ENCODE data around the gene ARHGEF3.
"Not testable (repeated sequence)": the region's sequence is repeated elsewhere in the genome, so short reads cannot be mapped to it uniquely, and the experiment has no call there.

ARHGEF3 gene

GRCh38 chr3:56737006-56737405 lies 64.7 kb downstream of the ARHGEF3 start:
- no peak for DNase-seq (ENCODE audit: low spot score)

- DNase-seq (ENCODE audit: low spot score), result no peak
Measured at GRCh38 chr3:56732109-56732508, 69.6 kb downstream of the ARHGEF3 start.

GRCh38 chr3:56725175-56725574 lies 76.6 kb downstream of the ARHGEF3 start:
- no peak for DNase-seq (ENCODE audit: low spot score)

GRCh38 chr3:56724676-56725075 lies 77.1 kb downstream of the ARHGEF3 start:
- DNase-seq (ENCODE audit: low spot score), result no peak

- DNase-seq (ENCODE audit: low spot score), result no peak
Measured at GRCh38 chr3:56720849-56721248, 80.9 kb downstream of the ARHGEF3 start.

- not testable (repeated sequence) for DNase-seq (ENCODE audit: low spot score)
Measured at GRCh38 chr3:56718809-56719208, 82.9 kb downstream of the ARHGEF3 start.

GRCh38 chr3:56711344-56711743 lies 90.4 kb downstream of the ARHGEF3 start:
- DNase-seq (ENCODE audit: low spot score), result no peak

GRCh38 chr3:56707412-56707811 lies 94.3 kb downstream of the ARHGEF3 start:
- DNase-seq (ENCODE audit: low spot score), result not testable (repeated sequence)

- DNase-seq (ENCODE audit: low spot score), result no peak
Measured at GRCh38 chr3:56706629-56707028, 95.1 kb downstream of the ARHGEF3 start.

GRCh38 chr3:56704706-56705105 lies 97.0 kb downstream of the ARHGEF3 start:
- no peak for DNase-seq (ENCODE audit: low spot score)

- peak; percentile 76 for DNase-seq (ENCODE audit: low spot score)
Measured at GRCh38 chr3:56702490-56703315, 99.0 kb downstream of the ARHGEF3 start.

- DNase-seq (ENCODE audit: low spot score), result no peak
Measured at GRCh38 chr3:56700151-56700550, 101.6 kb downstream of the ARHGEF3 start.

GRCh38 chr3:56694867-56695683 lies 106.7 kb downstream of the ARHGEF3 start:
- DNase-seq (ENCODE audit: low spot score), result no peak

- no peak for DNase-seq (ENCODE audit: low spot score)
Measured at GRCh38 chr3:56693750-56694149, 108.0 kb downstream of the ARHGEF3 start.

GRCh38 chr3:56692520-56693433 lies 109.0 kb downstream of the ARHGEF3 start:
- not testable (repeated sequence) for DNase-seq (ENCODE audit: low spot score)

GRCh38 chr3:56692001-56692365 lies 109.8 kb downstream of the ARHGEF3 start:
- DNase-seq (ENCODE audit: low spot score), result not testable (repeated sequence)

- peak; percentile 26 for DNase-seq (ENCODE audit: low spot score)
Measured at GRCh38 chr3:56691165-56692000, 110.4 kb downstream of the ARHGEF3 start.

GRCh38 chr3:56689303-56689702 lies 112.4 kb downstream of the ARHGEF3 start:
- no peak for DNase-seq (ENCODE audit: low spot score)

- no peak for DNase-seq (ENCODE audit: low spot score)
Measured at GRCh38 chr3:56688191-56688590, 113.6 kb downstream of the ARHGEF3 start.

GRCh38 chr3:56684029-56684428 lies 117.7 kb downstream of the ARHGEF3 start:
- no peak for DNase-seq (ENCODE audit: low spot score)
